ENCODE data around the gene FZD1. TPM values are rescaled to one million over a fixed set of nuclear protein-coding genes. Genes with fewer than 3 reads are reported as not detected.

The FZD1 gene
- polyA plus RNA-seq, 1 donor from 2014 or later, result 2.9 TPM

- Histone ChIP-seq H3F3A (ENCODE audit: insufficient read depth, low read length, poor library complexity, severe bottlenecking) (no peaks in the 10 kb centered on the region), H2AFZ (ENCODE audit: low read depth, low read length) (no peak overlapping the region), H3K27ac (ENCODE audit: low read length) (no peak overlapping the region), H3K9me2 (ENCODE audit: insufficient read depth, low read length) (no peaks in the 10 kb centered on the region), H3K9me3 (ENCODE audit: low read length) (no peaks in the 10 kb centered on the region), H3K36me3 (ENCODE audit: insufficient read depth, low read length) (no peaks in the 10 kb centered on the region), H3K4me2 (ENCODE audit: low read length) (peak overlapping the region; percentile 11), H3K9ac (ENCODE audit: low read length) (no peak overlapping the region), H3K79me2 (replicated peaks; ENCODE audit: insufficient read depth, low read length) (peaks cover 27% of the 10 kb centered on the region), H3K27me3 (ENCODE audit: insufficient read depth, low read depth, low read length) (peaks cover 44% of the 10 kb centered on the region), H4K20me1 (ENCODE audit: insufficient read depth) (no peaks in the 10 kb centered on the region), H3K4me3 (ENCODE audit: low read length) (peak overlapping the region; percentile 77)
- TF ChIP-seq RAD21 (conservative IDR thresholded peaks at IDR 0.05), result no peak
- TF ChIP-seq POLR2AphosphoS5 (IDR thresholded peaks at IDR 0.05), result no peak
- TF ChIP-seq MXI1 (conservative IDR thresholded peaks at IDR 0.05; ENCODE audit: poor library complexity, severe bottlenecking), result no peak
- TF ChIP-seq EP300 (conservative IDR thresholded peaks at IDR 0.05; ENCODE audit: poor library complexity, severe bottlenecking), result no peak
- TF ChIP-seq CTCF (IDR thresholded peaks at IDR 0.05; ENCODE audit: poor library complexity, severe bottlenecking), result no peak
- no peak for TF ChIP-seq REST (IDR thresholded peaks at IDR 0.05; ENCODE audit: borderline replicate concordance)
- no peak for TF ChIP-seq SMC3 (conservative IDR thresholded peaks at IDR 0.05; ENCODE audit: poor library complexity)
- no peak for TF ChIP-seq TAF1 (IDR thresholded peaks at IDR 0.05; ENCODE audit: low read depth)
- no peak for TF ChIP-seq EZH2 (IDR thresholded peaks at IDR 0.05; ENCODE audit: borderline replicate concordance, insufficient read depth, low read length, poor library complexity, severe bottlenecking)
These were observed 2.5 kb downstream of the FZD1 start for GRCh38 chr7:91266689-91267090.

GRCh38 chr7:91267171-91267955, 3.1 kb downstream of the FZD1 start:
- Histone ChIP-seq H3K27ac (ENCODE audit: low read length) (no peak overlapping the region), H3K9me3 (ENCODE audit: low read length) (no peaks in the 10 kb centered on the region), H3K9me2 (ENCODE audit: insufficient read depth, low read length) (no peaks in the 10 kb centered on the region), H4K20me1 (ENCODE audit: insufficient read depth) (no peaks in the 10 kb centered on the region), H3K27me3 (ENCODE audit: insufficient read depth, low read depth, low read length) (peaks cover 39% of the 10 kb centered on the region), H3K36me3 (ENCODE audit: insufficient read depth, low read length) (no peaks in the 10 kb centered on the region), H3K79me2 (replicated peaks; ENCODE audit: insufficient read depth, low read length) (peaks cover 27% of the 10 kb centered on the region), H3K9ac (ENCODE audit: low read length) (no peak overlapping the region), H3K4me2 (ENCODE audit: low read length) (peak overlapping the region; percentile 27), H3K4me3 (ENCODE audit: low read length) (peak overlapping the region; percentile 77), H3F3A (ENCODE audit: insufficient read depth, low read length, poor library complexity, severe bottlenecking) (no peaks in the 10 kb centered on the region), H2AFZ (ENCODE audit: low read depth, low read length) (no peak overlapping the region)
- no peak for TF ChIP-seq TAF1 (IDR thresholded peaks at IDR 0.05; ENCODE audit: low read depth)
- no peak for TF ChIP-seq EP300 (conservative IDR thresholded peaks at IDR 0.05; ENCODE audit: poor library complexity, severe bottlenecking)
- no peak for TF ChIP-seq SMC3 (conservative IDR thresholded peaks at IDR 0.05; ENCODE audit: poor library complexity)
- TF ChIP-seq RAD21 (conservative IDR thresholded peaks at IDR 0.05), result no peak
- TF ChIP-seq EZH2 (IDR thresholded peaks at IDR 0.05; ENCODE audit: borderline replicate concordance, insufficient read depth, low read length, poor library complexity, severe bottlenecking), result no peak

All from neural cell (in vitro differentiated cells).